ENCODE data around the gene MFAP4.

MFAP4 gene

GRCh38 chr17:19414396-19415280 lies 27.6 kb upstream of the MFAP4 start:
- H3K9me3 ChIP-seq (ENCODE audit: control insufficient read depth, insufficient read depth, low read length) = no peaks in the 10 kb centered on the region
- no peaks in the 10 kb centered on the region for H3K36me3 ChIP-seq (ENCODE audit: insufficient read depth, low read length)
- peaks cover 10% of the 10 kb centered on the region; the same call in 1 of the 2 replicates for H3K4me1 ChIP-seq (ENCODE audit: insufficient read depth, low read length)
- H3K9ac ChIP-seq (ENCODE audit: low read depth, low read length) = no peak overlapping the region

- Histone ChIP-seq H3K36me3 (ENCODE audit: insufficient read depth, low read length) (no peaks in the 10 kb centered on the region), H3K4me1 (ENCODE audit: insufficient read depth, low read length) (peaks cover 15% of the 10 kb centered on the region)
These were observed 26.8 kb upstream of the MFAP4 start for GRCh38 chr17:19413761-19414160.

GRCh38 chr17:19412984-19413383 lies 26.0 kb upstream of the MFAP4 start:
- peaks cover 15% of the 10 kb centered on the region for H3K4me1 ChIP-seq (ENCODE audit: insufficient read depth, low read length)
- H3K9me3 ChIP-seq (ENCODE audit: control insufficient read depth, insufficient read depth, low read length) = no peaks in the 10 kb centered on the region
- H3K9ac ChIP-seq (ENCODE audit: low read depth, low read length) = no peak overlapping the region
- no peaks in the 10 kb centered on the region for H3K36me3 ChIP-seq (ENCODE audit: insufficient read depth, low read length)

More at GRCh38 chr17:19413761-19414160, 26.8 kb upstream of the MFAP4 start:
- Histone ChIP-seq H3K9me3 (ENCODE audit: control insufficient read depth, insufficient read depth, low read length) (no peaks in the 10 kb centered on the region), H3K9ac (ENCODE audit: low read depth, low read length) (no peak overlapping the region)

GRCh38 chr17:19412510-19412909 lies 25.5 kb upstream of the MFAP4 start:
- Histone ChIP-seq H3K9me3 (ENCODE audit: control insufficient read depth, insufficient read depth, low read length) (no peaks in the 10 kb centered on the region), H3K36me3 (ENCODE audit: insufficient read depth, low read length) (no peaks in the 10 kb centered on the region), H3K4me1 (ENCODE audit: insufficient read depth, low read length) (peaks cover 15% of the 10 kb centered on the region), H3K9ac (ENCODE audit: low read depth, low read length) (no peak overlapping the region)

- Histone ChIP-seq H3K9me3 (ENCODE audit: control insufficient read depth, insufficient read depth, low read length) (no peaks in the 10 kb centered on the region), H3K36me3 (ENCODE audit: insufficient read depth, low read length) (no peaks in the 10 kb centered on the region), H3K9ac (ENCODE audit: low read depth, low read length) (no peak overlapping the region), H3K4me1 (ENCODE audit: insufficient read depth, low read length) (peaks cover 15% of the 10 kb centered on the region)
These were observed 24.6 kb upstream of the MFAP4 start for GRCh38 chr17:19411631-19412030.

- peaks cover 15% of the 10 kb centered on the region for H3K4me1 ChIP-seq (ENCODE audit: insufficient read depth, low read length)
- no peaks in the 10 kb centered on the region for H3K36me3 ChIP-seq (ENCODE audit: insufficient read depth, low read length)
- H3K9ac ChIP-seq (ENCODE audit: low read depth, low read length) = no peak within 1 kb of the TSS; the same call in 1 of the 2 replicates
- no peaks in the 10 kb centered on the region for H3K9me3 ChIP-seq (ENCODE audit: control insufficient read depth, insufficient read depth, low read length)
These were observed 24.1 kb upstream of the MFAP4 start, which contains the start of gene RNF112 for GRCh38 chr17:19410875-19411620. RNF112 (plus strand) TSS chr17:19411232; CDS start chr17:19411409, 177 bp downstream.

- Histone ChIP-seq H3K36me3 (ENCODE audit: insufficient read depth, low read length) (no peaks in the 10 kb centered on the region), H3K9ac (ENCODE audit: low read depth, low read length) (no peak overlapping the region), H3K4me1 (ENCODE audit: insufficient read depth, low read length) (peaks cover 15% of the 10 kb centered on the region), H3K9me3 (ENCODE audit: control insufficient read depth, insufficient read depth, low read length) (no peaks in the 10 kb centered on the region)
These were observed 23.1 kb upstream of the MFAP4 start for GRCh38 chr17:19410091-19410490.

GRCh38 chr17:19409509-19409908 lies 22.5 kb upstream of the MFAP4 start:
- no peak overlapping the region for H3K9ac ChIP-seq (ENCODE audit: low read depth, low read length)
- no peaks in the 10 kb centered on the region for H3K36me3 ChIP-seq (ENCODE audit: insufficient read depth, low read length)
- H3K4me1 ChIP-seq (ENCODE audit: insufficient read depth, low read length) = peaks cover 15% of the 10 kb centered on the region
- no peaks in the 10 kb centered on the region for H3K9me3 ChIP-seq (ENCODE audit: control insufficient read depth, insufficient read depth, low read length)

- Histone ChIP-seq H3K9ac (ENCODE audit: low read depth, low read length) (no peak overlapping the region), H3K36me3 (ENCODE audit: insufficient read depth, low read length) (no peaks in the 10 kb centered on the region), H3K4me1 (ENCODE audit: insufficient read depth, low read length) (peaks cover 15% of the 10 kb centered on the region), H3K9me3 (ENCODE audit: control insufficient read depth, insufficient read depth, low read length) (no peaks in the 10 kb centered on the region)
These were observed 22.1 kb upstream of the MFAP4 start for GRCh38 chr17:19409066-19409465.

GRCh38 chr17:19408346-19408710 lies 21.3 kb upstream of the MFAP4 start:
- no peaks in the 10 kb centered on the region for H3K36me3 ChIP-seq (ENCODE audit: insufficient read depth, low read length)
- H3K9ac ChIP-seq (ENCODE audit: low read depth, low read length) = no peak overlapping the region
- no peaks in the 10 kb centered on the region for H3K9me3 ChIP-seq (ENCODE audit: control insufficient read depth, insufficient read depth, low read length)
- H3K4me1 ChIP-seq (ENCODE audit: insufficient read depth, low read length) = peaks cover 15% of the 10 kb centered on the region

- Histone ChIP-seq H3K9me3 (ENCODE audit: control insufficient read depth, insufficient read depth, low read length) (no peaks in the 10 kb centered on the region), H3K4me1 (ENCODE audit: insufficient read depth, low read length) (peaks cover 15% of the 10 kb centered on the region), H3K9ac (ENCODE audit: low read depth, low read length) (no peak overlapping the region), H3K36me3 (ENCODE audit: insufficient read depth, low read length) (no peaks in the 10 kb centered on the region)
These were observed 20.8 kb upstream of the MFAP4 start for GRCh38 chr17:19407601-19408345.

- H3K9me3 ChIP-seq (ENCODE audit: control insufficient read depth, insufficient read depth, low read length) = no peaks in the 10 kb centered on the region
- H3K4me1 ChIP-seq (ENCODE audit: insufficient read depth, low read length) = peaks cover 6% of the 10 kb centered on the region
- H3K36me3 ChIP-seq (ENCODE audit: insufficient read depth, low read length) = no peaks in the 10 kb centered on the region
- H3K9ac ChIP-seq (ENCODE audit: low read depth, low read length) = no peak overlapping the region
These were observed 18.1 kb upstream of the MFAP4 start for GRCh38 chr17:19405114-19405513.

- peaks cover under 1% of the 10 kb centered on the region for H3K4me1 ChIP-seq (ENCODE audit: insufficient read depth, low read length)
- H3K36me3 ChIP-seq (ENCODE audit: insufficient read depth, low read length) = no peaks in the 10 kb centered on the region
- H3K9ac ChIP-seq (ENCODE audit: low read depth, low read length) = no peak overlapping the region
- H3K9me3 ChIP-seq (ENCODE audit: control insufficient read depth, insufficient read depth, low read length) = no peaks in the 10 kb centered on the region
These were observed 17.3 kb upstream of the MFAP4 start for GRCh38 chr17:19404264-19404663.

GRCh38 chr17:19403021-19403420 lies 16.0 kb upstream of the MFAP4 start:
- no peak overlapping the region for H3K9ac ChIP-seq (ENCODE audit: low read depth, low read length)
- no peaks in the 10 kb centered on the region for H3K36me3 ChIP-seq (ENCODE audit: insufficient read depth, low read length)
- H3K9me3 ChIP-seq (ENCODE audit: control insufficient read depth, insufficient read depth, low read length) = no peaks in the 10 kb centered on the region
- H3K4me1 ChIP-seq (ENCODE audit: insufficient read depth, low read length) = peaks cover 7% of the 10 kb centered on the region
